Vagina (tissue), 2 donors: ENCODE results near the gene P2RY8.

Experiments used
- POLR2A ChIP-seq, 2 donors: fragments of 450-650 bp; IDR thresholded peaks; one replicate each; pipeline ENCODE4 v1.6.1; 2017; ENCODE audit warnings: antibody characterized with exemption in 2 of 2, mild to moderate bottlenecking in 2 of 2, moderate library complexity in 2 of 2
- POLR2AphosphoS5 ChIP-seq, 2 donors: sonication (generic); formaldehyde crosslinking; IDR thresholded peaks; one replicate each; pipeline ENCODE4 v1.9.0; 2017; ENCODE audit warnings: antibody characterized with exemption in 2 of 2, mild to moderate bottlenecking in 2 of 2, low read depth in 1 of 2; ENCODE audit not compliant: insufficient read depth in 1 of 2
- TF ChIP-seq, protein P1 (sequence below), 3 experiments: fragments of 450-650 bp in 2 of 3; fragments of 200-600 bp in 1 of 3; sonication (generic) in 1 of 3; IDR thresholded peaks; one replicate each; pipeline ENCODE4 v1.5.1; 2017 to 2019; ENCODE audit warnings: antibody characterized with exemption in 3 of 3, mild to moderate bottlenecking in 2 of 3, moderate library complexity in 2 of 3

DNA sequence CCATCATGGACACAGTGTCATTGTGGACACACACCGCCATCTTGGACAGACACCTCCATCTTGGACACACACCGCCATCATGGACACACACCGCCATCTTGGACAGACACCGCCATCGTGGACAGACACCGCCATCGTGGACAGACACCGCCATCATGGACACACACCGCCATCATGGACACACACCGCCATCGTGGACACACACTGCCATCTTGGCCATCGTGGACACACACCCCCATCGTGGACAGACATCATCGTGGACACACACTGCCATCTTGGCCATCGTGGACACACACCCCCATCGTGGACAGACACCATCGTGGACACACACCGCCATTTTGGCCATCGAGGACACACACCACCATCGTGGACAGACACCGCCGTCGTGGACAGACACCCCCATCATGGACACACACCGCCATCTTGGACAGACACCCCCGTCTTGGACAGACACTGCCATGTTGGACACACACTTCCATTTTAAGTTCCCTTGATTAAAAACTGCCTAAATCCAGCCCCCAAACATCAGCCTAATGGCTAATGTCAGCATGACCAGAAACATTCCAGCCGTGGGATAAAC lies 93.4 kb downstream of the P2RY8 start:
- TF ChIP-seq, protein P1, sequence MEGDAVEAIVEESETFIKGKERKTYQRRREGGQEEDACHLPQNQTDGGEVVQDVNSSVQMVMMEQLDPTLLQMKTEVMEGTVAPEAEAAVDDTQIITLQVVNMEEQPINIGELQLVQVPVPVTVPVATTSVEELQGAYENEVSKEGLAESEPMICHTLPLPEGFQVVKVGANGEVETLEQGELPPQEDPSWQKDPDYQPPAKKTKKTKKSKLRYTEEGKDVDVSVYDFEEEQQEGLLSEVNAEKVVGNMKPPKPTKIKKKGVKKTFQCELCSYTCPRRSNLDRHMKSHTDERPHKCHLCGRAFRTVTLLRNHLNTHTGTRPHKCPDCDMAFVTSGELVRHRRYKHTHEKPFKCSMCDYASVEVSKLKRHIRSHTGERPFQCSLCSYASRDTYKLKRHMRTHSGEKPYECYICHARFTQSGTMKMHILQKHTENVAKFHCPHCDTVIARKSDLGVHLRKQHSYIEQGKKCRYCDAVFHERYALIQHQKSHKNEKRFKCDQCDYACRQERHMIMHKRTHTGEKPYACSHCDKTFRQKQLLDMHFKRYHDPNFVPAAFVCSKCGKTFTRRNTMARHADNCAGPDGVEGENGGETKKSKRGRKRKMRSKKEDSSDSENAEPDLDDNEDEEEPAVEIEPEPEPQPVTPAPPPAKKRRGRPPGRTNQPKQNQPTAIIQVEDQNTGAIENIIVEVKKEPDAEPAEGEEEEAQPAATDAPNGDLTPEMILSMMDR (IDR thresholded peaks at IDR 0.05), result no peak
- TF ChIP-seq POLR2AphosphoS5 (IDR thresholded peaks at IDR 0.05; ENCODE audit: insufficient read depth in 1 of 2, low read depth in 1 of 2) (no peak), POLR2A (IDR thresholded peaks at IDR 0.05) (no peak)
